ENCODE measurements around the gene PDCD11.
"Not testable (repeated sequence)": the region's sequence is repeated elsewhere in the genome, so short reads cannot be mapped to it uniquely, and the experiment has no call there.

Gene PDCD11

GRCh38 chr10:103396067-103396788 is at the start of gene PDCD11, which contains the start of gene ATP5MK:
Gene PDCD11 (plus strand): TSS chr10:103396626. CDS start chr10:103398427, 1,801 bp downstream.
Gene ATP5MK (minus strand): TSS chr10:103396475. CDS start chr10:103392457, 4,018 bp downstream.
- Histone ChIP-seq H3K36me3 (ENCODE audit: insufficient read depth, low read length) (peaks cover 29% of the 10 kb centered on the region), H3K4me1 (ENCODE audit: insufficient read depth, low read length) (peaks cover 4% of the 10 kb centered on the region), H3K9ac (ENCODE audit: low read depth, low read length) (peak within 1 kb of the TSS; percentile 97), H3K9me3 (ENCODE audit: control insufficient read depth, insufficient read depth, low read length) (no peaks in the 10 kb centered on the region)

GRCh38 chr10:103350175-103350516 is 46.3 kb upstream of the PDCD11 start:
- H3K9ac ChIP-seq (ENCODE audit: low read depth, low read length) = peak overlapping the region; percentile 95
- peaks cover 7% of the 10 kb centered on the region; the same call in 1 of the 2 replicates for H3K36me3 ChIP-seq (ENCODE audit: insufficient read depth, low read length)
- no peaks in the 10 kb centered on the region for H3K9me3 ChIP-seq (ENCODE audit: control insufficient read depth, insufficient read depth, low read length)
- no peaks in the 10 kb centered on the region for H3K4me1 ChIP-seq (ENCODE audit: insufficient read depth, low read length)

GRCh38 chr10:103350517-103351260 is 45.7 kb upstream of the PDCD11 start, which contains the start of gene PCGF6:
Gene PCGF6 (minus strand): TSS chr10:103351140. CDS start chr10:103351066, 74 bp downstream.
- Histone ChIP-seq H3K4me1 (ENCODE audit: insufficient read depth, low read length) (no peaks in the 10 kb centered on the region), H3K9me3 (ENCODE audit: control insufficient read depth, insufficient read depth, low read length) (no peaks in the 10 kb centered on the region), H3K36me3 (ENCODE audit: insufficient read depth, low read length) (peaks cover 7% of the 10 kb centered on the region; the same call in 1 of the 2 replicates), H3K9ac (ENCODE audit: low read depth, low read length) (peak within 1 kb of the TSS; percentile 95)

- no peaks in the 10 kb centered on the region for H3K36me3 ChIP-seq (ENCODE audit: insufficient read depth, low read length)
- no peaks in the 10 kb centered on the region for H3K4me1 ChIP-seq (ENCODE audit: insufficient read depth, low read length)
- no peaks in the 10 kb centered on the region for H3K9me3 ChIP-seq (ENCODE audit: control insufficient read depth, insufficient read depth, low read length)
- H3K9ac ChIP-seq (ENCODE audit: low read depth, low read length) = no peak overlapping the region
Observed at GRCh38 chr10:103353281-103353680, 43.1 kb upstream of the PDCD11 start.

- not testable (repeated sequence) for H3K36me3 ChIP-seq (ENCODE audit: insufficient read depth, low read length); H3K9me3 ChIP-seq (ENCODE audit: control insufficient read depth, insufficient read depth, low read length); H3K4me1 ChIP-seq (ENCODE audit: insufficient read depth, low read length); H3K9ac ChIP-seq (ENCODE audit: low read depth, low read length)
Observed at GRCh38 chr10:103354567-103354966, 41.9 kb upstream of the PDCD11 start.

- no peaks in the 10 kb centered on the region for H3K9me3 ChIP-seq (ENCODE audit: control insufficient read depth, insufficient read depth, low read length)
- H3K4me1 ChIP-seq (ENCODE audit: insufficient read depth, low read length) = no peaks in the 10 kb centered on the region
- no peaks in the 10 kb centered on the region for H3K36me3 ChIP-seq (ENCODE audit: insufficient read depth, low read length)
- no peak overlapping the region for H3K9ac ChIP-seq (ENCODE audit: low read depth, low read length)
Observed at GRCh38 chr10:103355906-103356599, 40.4 kb upstream of the PDCD11 start.

- not testable (repeated sequence) for H3K9ac ChIP-seq (ENCODE audit: low read depth, low read length); H3K4me1 ChIP-seq (ENCODE audit: insufficient read depth, low read length); H3K36me3 ChIP-seq (ENCODE audit: insufficient read depth, low read length); H3K9me3 ChIP-seq (ENCODE audit: control insufficient read depth, insufficient read depth, low read length)
Observed at GRCh38 chr10:103359493-103359892, 36.9 kb upstream of the PDCD11 start.

- H3K9ac ChIP-seq (ENCODE audit: low read depth, low read length); H3K4me1 ChIP-seq (ENCODE audit: insufficient read depth, low read length); H3K36me3 ChIP-seq (ENCODE audit: insufficient read depth, low read length); H3K9me3 ChIP-seq (ENCODE audit: control insufficient read depth, insufficient read depth, low read length): not testable (repeated sequence)
Observed at GRCh38 chr10:103360791-103361190, 35.6 kb upstream of the PDCD11 start.

- Histone ChIP-seq H3K9ac (ENCODE audit: low read depth, low read length) (peak overlapping the region; percentile 68; the same call in 1 of the 2 replicates), H3K9me3 (ENCODE audit: control insufficient read depth, insufficient read depth, low read length) (no peaks in the 10 kb centered on the region), H3K36me3 (ENCODE audit: insufficient read depth, low read length) (no peaks in the 10 kb centered on the region), H3K4me1 (ENCODE audit: insufficient read depth, low read length) (no peaks in the 10 kb centered on the region)
Observed at GRCh38 chr10:103367379-103367781, 29.0 kb upstream of the PDCD11 start.

- H3K9ac ChIP-seq (ENCODE audit: low read depth, low read length) = peak within 1 kb of the TSS; percentile 68
- no peaks in the 10 kb centered on the region for H3K4me1 ChIP-seq (ENCODE audit: insufficient read depth, low read length)
- no peaks in the 10 kb centered on the region for H3K36me3 ChIP-seq (ENCODE audit: insufficient read depth, low read length)
- no peaks in the 10 kb centered on the region for H3K9me3 ChIP-seq (ENCODE audit: control insufficient read depth, insufficient read depth, low read length)
Observed at GRCh38 chr10:103367782-103368518, 28.5 kb upstream of the PDCD11 start, which contains the start of gene TAF5. Gene TAF5 (plus strand): TSS chr10:103367976. CDS start chr10:103367990, 14 bp downstream.

- Histone ChIP-seq H3K4me1 (ENCODE audit: insufficient read depth, low read length) (no peaks in the 10 kb centered on the region), H3K9ac (ENCODE audit: low read depth, low read length) (no peak overlapping the region), H3K9me3 (ENCODE audit: control insufficient read depth, insufficient read depth, low read length) (no peaks in the 10 kb centered on the region), H3K36me3 (ENCODE audit: insufficient read depth, low read length) (no peaks in the 10 kb centered on the region; the same call in 1 of the 2 replicates)
Observed at GRCh38 chr10:103373544-103373943, 22.9 kb upstream of the PDCD11 start.

GRCh38 chr10:103374263-103374662 is 22.2 kb upstream of the PDCD11 start:
- H3K36me3 ChIP-seq (ENCODE audit: insufficient read depth, low read length) = no peaks in the 10 kb centered on the region; the same call in 1 of the 2 replicates
- no peak overlapping the region for H3K9ac ChIP-seq (ENCODE audit: low read depth, low read length)
- no peaks in the 10 kb centered on the region for H3K9me3 ChIP-seq (ENCODE audit: control insufficient read depth, insufficient read depth, low read length)
- H3K4me1 ChIP-seq (ENCODE audit: insufficient read depth, low read length) = no peaks in the 10 kb centered on the region

- no peaks in the 10 kb centered on the region; the same call in 1 of the 2 replicates for H3K36me3 ChIP-seq (ENCODE audit: insufficient read depth, low read length)
- no peaks in the 10 kb centered on the region for H3K4me1 ChIP-seq (ENCODE audit: insufficient read depth, low read length)
- no peak overlapping the region for H3K9ac ChIP-seq (ENCODE audit: low read depth, low read length)
- no peaks in the 10 kb centered on the region for H3K9me3 ChIP-seq (ENCODE audit: control insufficient read depth, insufficient read depth, low read length)
Observed at GRCh38 chr10:103382769-103383168, 13.7 kb upstream of the PDCD11 start.

- Histone ChIP-seq H3K36me3 (ENCODE audit: insufficient read depth, low read length) (peaks cover 25% of the 10 kb centered on the region), H3K4me1 (ENCODE audit: insufficient read depth, low read length) (peaks cover 4% of the 10 kb centered on the region), H3K9ac (ENCODE audit: low read depth, low read length) (no peak overlapping the region), H3K9me3 (ENCODE audit: control insufficient read depth, insufficient read depth, low read length) (no peaks in the 10 kb centered on the region)
Observed at GRCh38 chr10:103394180-103394579, 2.2 kb upstream of the PDCD11 start.
